PC-3 (cell line): ENCODE results near the gene ZNF629.

ENCODE experiments used
- EZH2 ChIP-seq: fragments of 300-600 bp; sonication (generic); IDR thresholded peaks from one replicate; pipeline ENCODE4 v1.6.1; 2017; ENCODE audit warnings: antibody characterized with exemption, mild to moderate bottlenecking, low read length; ENCODE audit not compliant: unreplicated experiment
- EZH2phosphoT487 ChIP-seq: fragments of 300-600 bp; sonication (generic); IDR thresholded peaks from 2 replicates; pipeline ENCODE4 v1.6.1; 2018; ENCODE audit warnings: mild to moderate bottlenecking, antibody characterized with exemption, low read length, borderline replicate concordance
- TF ChIP-seq, protein P1 (sequence below): fragments of 300-600 bp; sonication (generic); conservative IDR thresholded peaks from 2 replicates; pipeline ENCODE4 v1.5.1; 2017; ENCODE audit warnings: antibody characterized with exemption, low read depth, mild to moderate bottlenecking, low read length

DNA sequence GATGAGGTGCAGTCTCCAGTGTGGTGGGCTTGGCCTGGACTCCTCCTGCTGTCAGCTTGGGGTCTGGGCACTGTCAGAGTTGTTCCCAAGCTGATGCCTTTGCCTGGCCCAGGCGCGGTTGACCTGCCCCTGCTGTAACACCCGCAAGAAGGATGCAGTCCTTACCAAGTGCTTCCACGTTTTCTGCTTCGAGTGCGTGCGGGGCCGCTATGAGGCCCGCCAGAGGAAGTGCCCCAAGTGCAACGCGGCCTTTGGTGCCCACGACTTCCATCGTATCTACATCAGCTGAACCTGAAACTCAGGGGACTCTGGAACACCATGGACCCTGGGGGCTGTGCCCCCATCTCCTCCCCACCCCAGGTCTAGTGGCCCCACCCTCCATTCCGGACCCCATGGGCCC is 13.2 kb downstream of the ZNF629 start:
- TF ChIP-seq EZH2 (no peak), EZH2phosphoT487 (no peak)
- TF ChIP-seq, protein P1, sequence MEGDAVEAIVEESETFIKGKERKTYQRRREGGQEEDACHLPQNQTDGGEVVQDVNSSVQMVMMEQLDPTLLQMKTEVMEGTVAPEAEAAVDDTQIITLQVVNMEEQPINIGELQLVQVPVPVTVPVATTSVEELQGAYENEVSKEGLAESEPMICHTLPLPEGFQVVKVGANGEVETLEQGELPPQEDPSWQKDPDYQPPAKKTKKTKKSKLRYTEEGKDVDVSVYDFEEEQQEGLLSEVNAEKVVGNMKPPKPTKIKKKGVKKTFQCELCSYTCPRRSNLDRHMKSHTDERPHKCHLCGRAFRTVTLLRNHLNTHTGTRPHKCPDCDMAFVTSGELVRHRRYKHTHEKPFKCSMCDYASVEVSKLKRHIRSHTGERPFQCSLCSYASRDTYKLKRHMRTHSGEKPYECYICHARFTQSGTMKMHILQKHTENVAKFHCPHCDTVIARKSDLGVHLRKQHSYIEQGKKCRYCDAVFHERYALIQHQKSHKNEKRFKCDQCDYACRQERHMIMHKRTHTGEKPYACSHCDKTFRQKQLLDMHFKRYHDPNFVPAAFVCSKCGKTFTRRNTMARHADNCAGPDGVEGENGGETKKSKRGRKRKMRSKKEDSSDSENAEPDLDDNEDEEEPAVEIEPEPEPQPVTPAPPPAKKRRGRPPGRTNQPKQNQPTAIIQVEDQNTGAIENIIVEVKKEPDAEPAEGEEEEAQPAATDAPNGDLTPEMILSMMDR, result no peak
